Measurements from ENCODE around the gene TRAPPC1. TPM values are rescaled to one million over a fixed set of nuclear protein-coding genes. Genes with fewer than 3 reads are reported as not detected.
A peak's percentile ranks its signal among the peaks of the same experiment; 100 is the strongest.

TRAPPC1 gene
- total and polyA plus RNA-seq, 4 experiments from 2014 or later, result 116 to 240 (median 178) TPM

DNA sequence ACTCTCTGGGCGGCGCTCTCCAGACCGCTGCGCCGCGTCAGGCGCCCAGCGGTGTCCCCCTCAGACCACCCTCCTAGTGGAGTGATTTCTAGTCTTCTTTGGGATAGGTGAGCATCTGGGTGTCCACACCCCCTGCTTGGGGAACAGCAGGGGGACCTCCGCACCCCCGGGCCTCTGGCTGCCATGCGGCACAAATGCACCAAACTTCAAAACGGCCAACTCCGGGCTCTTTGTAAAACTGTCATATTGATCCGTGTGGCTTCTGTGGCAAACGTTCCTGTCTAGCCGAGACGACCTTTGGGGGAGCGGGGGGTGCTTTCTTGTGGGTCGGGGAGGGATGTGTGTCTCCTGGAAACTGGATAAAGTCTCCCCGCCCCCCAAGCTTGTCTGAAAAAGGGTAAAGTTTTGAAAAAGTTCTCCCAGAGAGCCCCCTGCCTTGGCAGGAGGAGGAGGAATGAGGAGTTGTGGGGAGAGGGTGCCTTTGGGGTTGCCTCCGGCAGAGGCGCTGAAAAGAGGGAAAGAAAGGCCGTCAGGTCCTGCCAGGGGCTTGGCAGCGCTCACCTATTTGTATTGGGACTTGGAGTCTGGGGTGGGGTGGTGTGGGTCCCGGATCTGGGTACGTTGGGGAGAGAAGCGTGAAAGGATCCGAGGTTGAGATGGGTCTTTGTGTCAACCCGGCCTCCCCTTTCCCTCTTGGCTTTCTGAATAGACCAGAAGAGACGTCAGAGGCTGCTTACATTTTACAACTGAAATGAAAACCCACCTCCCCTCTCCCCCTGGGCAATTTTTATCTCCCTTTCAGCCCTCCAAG lies 45.3 kb downstream of the TRAPPC1 start:
- intact Hi-C loops (cut with micrococcal nuclease), result loop anchor here (1.0 to 2.0 kb wide), 7 partner anchors 18 to 102 kb away; partner anchors contain the start of genes CNTROB and NAA38
- Histone ChIP-seq H3K27me3 (ENCODE audit: insufficient read depth, low read length) (no peaks in the 10 kb centered on the region), H3K4me3 (ENCODE audit: low read length in 2 of 2) (peak overlapping the region; percentile 86 to 96), H3K9me3 (ENCODE audit: control insufficient read depth in 1 of 2, low read length in 2 of 2) (no peaks in the 10 kb centered on the region), H3K36me3 (ENCODE audit: insufficient read depth, low read length) (peaks cover 20% of the 10 kb centered on the region), H3K4me1 (ENCODE audit: insufficient read depth, low read length) (peaks cover 58% of the 10 kb centered on the region), H3K27ac (ENCODE audit: low read depth, low read length) (peak overlapping the region; percentile 65)
- peaks cover 15 to 30% of the 10 kb centered on the region in 2 donors for H3K36me3 Mint-ChIP-seq
- H3K4me3 Mint-ChIP-seq, result no peak overlapping the region
- H3K27ac Mint-ChIP-seq, result no peak overlapping the region
- peaks cover 10 to 16% (median 11%) of the 10 kb centered on the region in 4 donors for H3K4me1 Mint-ChIP-seq
- peak; percentile 51 to 84 (median 63) for DNase-seq
- no peaks in the 10 kb centered on the region for H3K9me3 Mint-ChIP-seq
- POLR2A ChIA-PET (ENCODE audit: partially characterized antibody), result interaction anchor here (0.7 to 2.2 kb wide), 16 partner anchors 11 to 340 kb away, joined by 3 to 19 read pairs (median 5); partner anchors contain the start of genes KDM6B, NAA38, RNF227 and TP53
- CTCF ChIA-PET (ENCODE audit: partially characterized antibody), result interaction anchor here (1.0 to 2.2 kb wide), 6 partner anchors 17 to 29 kb away, joined by 3 to 9 read pairs (median 4); partner anchors contain the start of gene NAA38
- H3K27me3 Mint-ChIP-seq, result no peaks in the 10 kb centered on the region

DNA sequence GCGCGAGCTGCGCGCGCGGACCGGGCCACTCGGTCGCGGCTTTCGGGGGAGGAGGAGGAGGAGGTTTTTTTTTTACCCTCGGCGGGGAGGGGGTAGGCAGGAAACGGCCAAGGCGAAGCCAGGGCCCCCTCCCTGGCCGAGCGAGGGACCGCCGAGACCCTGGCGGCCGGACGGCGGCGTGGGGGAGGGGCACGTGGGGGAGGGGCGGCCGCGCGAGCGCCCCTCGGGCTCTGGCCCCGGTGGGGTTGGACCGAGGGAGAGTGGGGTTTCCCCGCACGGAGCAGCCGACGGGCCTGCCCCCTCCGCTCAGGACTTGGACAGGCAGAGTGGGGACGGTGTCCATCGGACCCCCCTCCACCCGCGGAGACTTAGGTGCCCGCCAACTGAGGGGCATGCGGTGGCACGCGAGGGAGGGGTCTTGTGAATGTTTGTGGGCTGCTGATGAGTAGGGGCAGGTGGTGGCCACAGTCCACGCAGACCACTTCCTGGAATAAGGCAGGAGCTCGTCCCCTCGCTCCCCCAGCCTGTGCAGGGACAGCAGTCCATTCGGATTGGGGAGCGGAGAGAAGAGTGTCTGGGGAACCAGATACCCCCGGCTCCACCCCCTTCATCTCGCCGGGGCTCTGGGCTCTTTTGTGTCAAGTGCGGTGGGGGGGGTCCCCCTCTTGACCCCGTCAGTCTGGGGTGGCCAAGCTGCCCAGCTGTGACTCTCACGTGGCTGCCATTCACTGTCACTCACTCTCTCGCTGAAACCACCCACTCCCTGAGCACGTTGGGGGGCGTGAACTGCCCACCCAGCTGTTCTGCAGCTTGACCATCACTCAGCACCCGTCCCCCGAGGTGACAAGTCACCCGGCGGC lies 46.1 kb downstream of the TRAPPC1 start:
- DNase-seq, result peak; percentile 40 to 61 (median 45)
- ChIA-PET CTCF (ENCODE audit: partially characterized antibody) (interaction anchor here (1.0 to 2.2 kb wide), 6 partner anchors 17 to 29 kb away, joined by 3 to 9 read pairs (median 4); partner anchors contain the start of gene NAA38), POLR2A (ENCODE audit: partially characterized antibody) (interaction anchor here (0.6 to 2.2 kb wide), 17 partner anchors 10 to 341 kb away, joined by 3 to 19 read pairs (median 5); partner anchors contain the start of genes KDM6B, NAA38, RNF227 and TP53)
- Mint-ChIP-seq H3K4me3 (peak overlapping the region in 4 of 8 donors; percentile 33 to 79 (median 57)), H3K9me3 (no peaks in the 10 kb centered on the region), H3K27ac (no peak overlapping the region), H3K36me3 (peaks cover 7 to 22% of the 10 kb centered on the region in 2 donors), H3K4me1 (peaks cover 9 to 12% (median 10%) of the 10 kb centered on the region in 4 donors), H3K27me3 (no peaks in the 10 kb centered on the region)
- H3K4me1 ChIP-seq (ENCODE audit: insufficient read depth, low read length), result peaks cover 66% of the 10 kb centered on the region
- peak overlapping the region; percentile 65 for H3K27ac ChIP-seq (ENCODE audit: low read depth, low read length)
- peaks cover 19% of the 10 kb centered on the region for H3K36me3 ChIP-seq (ENCODE audit: insufficient read depth, low read length)
- peak overlapping the region; percentile 86 to 96 for H3K4me3 ChIP-seq (ENCODE audit: low read length in 2 of 2)
- H3K27me3 ChIP-seq (ENCODE audit: insufficient read depth, low read length), result no peaks in the 10 kb centered on the region
- intact Hi-C loops (cut with micrococcal nuclease), result loop anchor here (2.0 kb wide), 1 partner anchor 17 kb away; no protein-coding TSS in a partner anchor
- H3K9me3 ChIP-seq (ENCODE audit: control insufficient read depth in 1 of 2, low read length in 2 of 2), result no peaks in the 10 kb centered on the region

DNA sequence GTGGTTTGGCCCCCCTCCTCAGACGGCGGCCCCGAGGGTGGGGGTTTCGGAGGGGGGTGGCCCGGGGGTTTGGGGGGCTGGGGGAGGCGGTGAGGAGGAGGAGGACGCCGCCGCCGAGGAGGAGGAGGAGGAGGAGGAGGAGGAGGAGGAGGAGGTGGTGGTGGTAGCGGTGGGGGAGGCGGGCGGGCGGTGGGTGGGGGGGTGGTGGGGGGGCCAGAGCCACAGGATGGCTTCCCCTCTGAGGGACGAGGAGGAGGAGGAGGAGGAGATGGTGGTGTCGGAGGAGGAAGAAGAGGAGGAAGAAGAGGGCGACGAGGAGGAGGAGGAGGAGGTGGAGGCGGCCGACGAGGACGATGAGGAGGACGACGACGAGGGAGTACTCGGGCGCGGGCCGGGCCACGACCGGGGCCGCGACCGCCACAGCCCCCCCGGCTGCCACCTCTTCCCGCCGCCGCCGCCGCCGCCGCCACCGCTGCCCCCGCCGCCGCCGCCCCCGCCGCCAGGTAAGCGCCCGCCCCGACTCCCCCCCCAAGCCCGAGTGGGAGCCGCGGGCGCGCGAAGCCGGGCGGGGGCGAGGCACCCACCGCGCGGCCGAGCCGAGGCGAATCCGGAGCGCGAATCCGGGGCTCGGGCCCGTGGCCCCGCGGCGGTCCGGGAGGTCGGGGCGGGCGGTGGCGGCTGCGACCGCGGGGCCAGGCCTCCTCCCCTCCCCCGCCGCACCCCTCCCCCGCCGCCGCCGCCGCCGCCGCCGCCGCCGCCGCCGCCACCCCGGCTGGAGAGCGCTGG lies 47.0 kb downstream of the TRAPPC1 start:
- Histone ChIP-seq H3K4me1 (ENCODE audit: insufficient read depth, low read length) (peaks cover 72% of the 10 kb centered on the region), H3K4me3 (ENCODE audit: low read length in 2 of 2) (no peak overlapping the region), H3K27me3 (ENCODE audit: insufficient read depth, low read length) (no peaks in the 10 kb centered on the region), H3K27ac (ENCODE audit: low read depth, low read length) (no peak overlapping the region), H3K9me3 (ENCODE audit: control insufficient read depth in 1 of 2, low read length in 2 of 2) (no peaks in the 10 kb centered on the region), H3K36me3 (ENCODE audit: insufficient read depth, low read length) (peaks cover 18% of the 10 kb centered on the region)
- H3K27ac Mint-ChIP-seq, result peak overlapping the region in 6 of 7 donors; percentile 70 to 87 (median 82)
- ChIA-PET CTCF (ENCODE audit: partially characterized antibody) (interaction anchor here (2.2 to 2.6 kb wide), 2 partner anchors 22 to 28 kb away, joined by 9 to 13 read pairs; no protein-coding TSS in a partner anchor), POLR2A (ENCODE audit: partially characterized antibody) (interaction anchor here (0.6 to 2.2 kb wide), 9 partner anchors 14 to 106 kb away, joined by 3 to 19 read pairs (median 6); partner anchors contain the start of genes CNTROB, KDM6B, NAA38 and RNF227)
- H3K36me3 Mint-ChIP-seq, result peaks cover 0 to 15% of the 10 kb centered on the region in 2 donors
- H3K4me3 Mint-ChIP-seq, result peak overlapping the region; percentile 28 to 85 (median 75)
- no peaks in the 10 kb centered on the region for H3K9me3 Mint-ChIP-seq
- intact Hi-C loops (cut with micrococcal nuclease), result no loop called here
- no peaks in the 10 kb centered on the region for H3K27me3 Mint-ChIP-seq
- DNase-seq, result peak; percentile 37 to 59 (median 42)
- H3K4me1 Mint-ChIP-seq, result peaks cover 6 to 12% (median 8%) of the 10 kb centered on the region in 4 donors

DNA sequence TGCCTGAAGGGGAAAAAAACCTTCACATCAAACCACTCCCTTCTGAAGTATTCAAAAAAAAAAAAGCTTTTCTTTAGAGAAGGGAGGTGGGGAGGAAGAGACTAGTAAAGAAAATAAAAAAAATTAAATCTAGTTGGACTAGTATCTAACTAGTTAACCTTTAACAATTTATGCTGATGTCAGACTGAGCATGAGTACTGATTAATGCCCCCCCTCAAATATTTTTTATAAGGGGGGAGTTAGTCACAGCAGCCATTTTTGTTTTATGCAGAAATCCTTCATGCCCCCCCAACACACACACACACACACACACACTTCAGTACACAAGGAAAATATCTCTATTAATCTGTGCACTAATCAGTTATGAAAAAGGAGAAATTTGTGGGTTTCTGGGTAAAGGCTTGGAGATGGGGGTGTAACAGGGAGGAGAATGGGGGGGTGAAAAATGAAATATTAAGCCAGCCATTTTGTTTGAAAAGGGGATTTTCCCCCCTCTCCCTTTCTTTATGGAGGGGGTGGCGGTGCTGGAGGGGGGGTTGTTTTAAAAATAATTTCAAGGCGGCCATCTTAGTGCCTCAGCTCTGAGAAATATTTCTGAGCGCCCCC lies 47.9 kb downstream of the TRAPPC1 start:
- H3K9me3 Mint-ChIP-seq, result no peaks in the 10 kb centered on the region
- DNase-seq, result peak; percentile 37 to 70 (median 40)
- peak overlapping the region; percentile 75 to 85 (median 82) for H3K4me3 Mint-ChIP-seq
- no peaks in the 10 kb centered on the region for H3K27me3 Mint-ChIP-seq
- H3K36me3 ChIP-seq (ENCODE audit: insufficient read depth, low read length), result peaks cover 14% of the 10 kb centered on the region
- peaks cover 4 to 12% (median 6%) of the 10 kb centered on the region in 4 donors for H3K4me1 Mint-ChIP-seq
- no peaks in the 10 kb centered on the region for H3K27me3 ChIP-seq (ENCODE audit: insufficient read depth, low read length)
- no peaks in the 10 kb centered on the region for H3K9me3 ChIP-seq (ENCODE audit: control insufficient read depth in 1 of 2, low read length in 2 of 2)
- peak overlapping the region; percentile 31 for H3K27ac ChIP-seq (ENCODE audit: low read depth, low read length)
- peak overlapping the region in 6 of 7 donors; percentile 73 to 92 (median 83) for H3K27ac Mint-ChIP-seq
- H3K4me1 ChIP-seq (ENCODE audit: insufficient read depth, low read length), result peaks cover 64% of the 10 kb centered on the region
- CTCF ChIA-PET (ENCODE audit: partially characterized antibody), result interaction anchor here (1.4 to 2.6 kb wide), 3 partner anchors 21 to 105 kb away, joined by 4 to 13 read pairs (median 6); partner anchors contain the start of gene NAA38
- peak overlapping the region; percentile 5 to 41 for H3K4me3 ChIP-seq (ENCODE audit: low read length in 2 of 2)
- POLR2A ChIA-PET (ENCODE audit: partially characterized antibody), result interaction anchor here (0.6 to 2.2 kb wide), 8 partner anchors 11 to 107 kb away, joined by 3 to 10 read pairs (median 4); partner anchors contain the start of genes CNTROB, NAA38 and TRAPPC1
- H3K36me3 Mint-ChIP-seq, result peaks cover 0 to 9% of the 10 kb centered on the region in 2 donors
- intact Hi-C loops (cut with micrococcal nuclease), result no loop called here

DNA sequence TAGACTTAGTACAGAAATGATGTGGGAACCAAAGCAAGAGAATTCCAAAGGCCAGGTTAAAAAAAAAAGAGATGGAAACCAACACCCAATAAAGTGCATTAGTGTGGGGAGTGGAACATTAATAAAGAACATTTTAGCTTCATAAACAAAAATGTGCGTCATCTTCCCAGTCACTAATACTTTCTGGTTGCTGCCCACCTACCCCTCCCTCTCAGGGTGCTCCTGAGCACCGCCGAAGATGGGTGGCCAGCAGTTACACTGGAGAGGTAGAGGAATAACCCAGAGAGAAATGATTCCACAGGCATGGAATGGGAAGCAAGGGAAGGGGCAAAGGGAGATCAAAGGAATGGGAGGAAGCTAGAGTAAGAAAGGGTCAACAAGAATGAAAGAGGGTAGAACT lies 49.1 kb downstream of the TRAPPC1 start:
- Histone ChIP-seq H3K27me3 (ENCODE audit: insufficient read depth, low read length) (no peaks in the 10 kb centered on the region), H3K4me1 (ENCODE audit: insufficient read depth, low read length) (peaks cover 54% of the 10 kb centered on the region), H3K36me3 (ENCODE audit: insufficient read depth, low read length) (peaks cover 14% of the 10 kb centered on the region), H3K27ac (ENCODE audit: low read depth, low read length) (peak overlapping the region; percentile 23), H3K4me3 (ENCODE audit: low read length in 2 of 2) (no peak overlapping the region), H3K9me3 (ENCODE audit: control insufficient read depth in 1 of 2, low read length in 2 of 2) (no peaks in the 10 kb centered on the region)
- H3K4me3 Mint-ChIP-seq, result no peak overlapping the region
- H3K27me3 Mint-ChIP-seq, result no peaks in the 10 kb centered on the region
- peaks cover 0 to 9% of the 10 kb centered on the region in 2 donors for H3K36me3 Mint-ChIP-seq
- H3K27ac Mint-ChIP-seq, result no peak overlapping the region
- H3K4me1 Mint-ChIP-seq, result peaks cover 4 to 12% (median 6%) of the 10 kb centered on the region in 4 donors
- POLR2A ChIA-PET (ENCODE audit: partially characterized antibody), result interaction anchor here (0.9 to 2.2 kb wide), 4 partner anchors 10 to 49 kb away, joined by 3 to 10 read pairs (median 4); partner anchors contain the start of genes CNTROB and TRAPPC1
- intact Hi-C loops (cut with micrococcal nuclease), result no loop called here
- CTCF ChIA-PET (ENCODE audit: partially characterized antibody), result interaction anchor here (1.1 to 2.6 kb wide), 5 partner anchors 12 to 107 kb away, joined by 3 to 13 read pairs (median 5); partner anchors contain the start of gene NAA38
- no peak for DNase-seq
- no peaks in the 10 kb centered on the region for H3K9me3 Mint-ChIP-seq

All from CD4-positive, alpha-beta memory T cell (primary cell).